GM18861 (cell line): Measurements from ENCODE around the gene SCO2.

Experiments used
- ATAC-seq: cut with Tn5 transposase; IDR thresholded peaks from one replicate; pipeline ENCODE4 v1.9.1; 2021; ENCODE audit not compliant: unreplicated experiment

Gene SCO2

GRCh38 chr22:50482107-50483074 lies 43.0 kb downstream of the SCO2 start:
- ATAC-seq: no peak

- no peak for ATAC-seq
Observed at GRCh38 chr22:50481440-50482106, 43.8 kb downstream of the SCO2 start, which contains the start of gene ADM2. TSS of gene ADM2 (plus strand) at chr22:50481543. CDS start at chr22:50481848, 305 bp downstream.

- no peak for ATAC-seq
Observed at GRCh38 chr22:50481045-50481439, 44.4 kb downstream of the SCO2 start.

GRCh38 chr22:50479721-50480120 lies 45.7 kb downstream of the SCO2 start:
- no peak for ATAC-seq

DNA sequence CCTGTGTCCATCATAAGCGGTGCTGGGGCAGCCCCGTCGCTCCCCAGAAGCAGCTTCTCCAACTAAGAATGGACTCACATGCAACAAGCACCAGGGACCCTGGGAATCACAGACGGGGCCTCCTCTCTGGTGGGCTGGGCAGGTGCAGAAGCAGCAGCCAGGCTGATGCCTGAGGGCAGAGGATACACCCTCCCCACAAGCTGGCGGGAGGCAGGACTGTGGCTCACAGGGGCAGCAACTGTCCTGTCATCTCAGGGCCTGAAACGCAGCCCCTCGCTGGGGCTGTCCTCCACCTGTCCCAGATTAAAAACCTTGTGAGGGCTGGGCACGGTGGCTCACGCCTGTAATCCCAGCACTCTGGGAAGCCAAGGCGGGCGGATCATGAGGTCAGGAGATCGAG lies 47.5 kb downstream of the SCO2 start:
- ATAC-seq: no peak

DNA sequence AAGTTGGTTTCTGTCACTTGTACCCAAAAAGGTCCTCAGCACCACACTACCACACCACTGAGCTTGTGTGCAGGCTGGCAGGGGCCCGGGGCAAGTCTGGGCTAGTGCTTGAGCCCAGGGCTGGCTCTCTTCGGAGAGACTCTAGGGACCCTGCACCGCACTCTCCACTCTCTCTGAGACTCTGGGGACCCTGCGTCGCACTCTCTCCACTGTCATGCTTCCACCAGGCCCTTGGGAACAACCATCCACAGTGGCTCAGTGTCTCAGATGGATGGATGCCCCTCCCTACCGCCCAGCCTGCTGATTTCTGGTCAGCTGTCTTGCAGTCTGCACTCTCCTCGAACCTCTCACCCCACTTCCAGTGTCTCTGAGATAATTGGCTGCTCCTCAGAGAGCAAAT lies 48.5 kb downstream of the SCO2 start:
- no peak for ATAC-seq

GRCh38 chr22:50475652-50476002 lies 49.8 kb downstream of the SCO2 start:
- no peak for ATAC-seq

- ATAC-seq: peak; percentile 49
Observed at GRCh38 chr22:50474710-50475651, 50.4 kb downstream of the SCO2 start, which contains the start of gene SBF1. TSS of gene SBF1 (minus strand) at chr22:50475035. CDS start at chr22:50474840, 195 bp downstream.

DNA sequence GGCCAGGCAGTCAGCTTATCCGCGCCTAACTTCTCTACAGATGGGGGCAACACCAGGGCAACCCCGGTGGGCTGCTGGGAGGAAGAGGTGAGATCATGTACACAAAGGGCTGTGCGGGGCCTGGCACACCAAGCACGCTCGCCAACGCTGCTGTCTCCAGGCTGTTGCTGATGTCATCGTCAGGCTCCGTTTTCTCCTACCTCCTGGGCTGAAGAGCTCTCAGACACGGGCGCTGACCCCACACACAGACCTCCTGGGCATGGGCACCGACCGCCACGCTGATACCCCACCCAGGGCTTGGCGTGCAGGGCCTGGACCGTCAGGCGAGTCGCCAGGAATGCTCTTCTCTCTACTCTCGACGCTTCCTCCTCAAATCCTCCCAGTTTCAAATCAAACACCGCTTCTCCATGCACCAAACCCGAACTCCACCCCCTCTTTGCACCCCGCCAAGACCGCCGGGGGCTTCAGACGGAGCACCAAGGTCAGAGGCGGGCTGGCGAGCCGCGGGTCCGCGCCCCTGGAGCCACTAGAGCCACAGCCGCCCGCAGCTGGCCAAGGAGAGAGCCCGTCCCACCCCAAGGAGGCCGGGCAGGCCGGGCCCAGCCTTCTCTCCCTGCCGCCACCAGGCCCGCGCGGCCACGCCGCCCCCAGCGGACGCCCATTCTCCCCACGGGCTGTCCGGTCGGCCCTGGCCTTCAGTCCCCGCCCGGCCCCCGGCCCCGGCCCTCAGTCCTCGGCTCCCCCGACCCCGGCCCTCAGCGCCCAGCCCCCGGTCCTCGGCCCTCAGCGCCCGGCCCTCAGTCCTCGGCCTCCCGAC lies 51.3 kb downstream of the SCO2 start:
- no peak for ATAC-seq
